Pancreas (tissue), 10 donors: ENCODE results near the gene HCFC1. TPM values are rescaled to one million over a fixed set of nuclear protein-coding genes. Genes with fewer than 3 reads are reported as not detected.

Experiments
- ATAC-seq, 4 donors: fragments of 200-7000 bp; cut with Tn5 transposase; one replicate each; pipeline versions ENCODE4 v1.8.0 to v1.9.1; 2020; ENCODE audit warnings: mild to moderate bottlenecking in 4 of 4, moderate library complexity in 4 of 4
- DNase-seq, 6 donors: peaks; one replicate each; pipeline ENCODE4 v3.0.0-alpha.2; 2020
- FAIRE-seq: peaks from 2 replicates; lab custom pipeline; 2012; peaks lifted over from hg19 to GRCh38; lab: Jason Lieb, UNC
- H3K27ac ChIP-seq, 4 donors: fragments of 200-600 bp; sonication (generic); 1 replicate in 3 of 4; 2 replicates in 1 of 4; pipeline versions ENCODE4 v1.5.0 to v1.8.0; 2020
- H3K27me3 ChIP-seq, 4 donors: fragments of 200-600 bp; one replicate each; pipeline ENCODE4 v1.8.0; 2021
- H3K36me3 ChIP-seq, 3 donors: fragments of 200-600 bp; sonication (generic) in 1 of 3; one replicate each; pipeline versions ENCODE4 v1.5.0 to v1.8.0; 2020 to 2021
- H3K4me1 ChIP-seq, 3 donors: fragments of 200-600 bp; one replicate each; pipeline ENCODE4 v1.8.0; 2021
- H3K4me3 ChIP-seq, 4 donors: fragments of 200-600 bp; sonication (generic) in 2 of 4; one replicate each; pipeline versions ENCODE4 v1.5.0 to v1.8.0; 2020 to 2021
- H3K9me3 ChIP-seq, 4 donors: fragments of 200-600 bp; one replicate each; pipeline ENCODE4 v1.8.0; 2021
- WGBS, 2 donors: extraction: QIAGEN DNeasy Blood & Tissue Kit; methylation state at CpG; one replicate each; pipeline ENCODE4 v1.1.7; 2013; 5-methylcytosine and 5-hydroxymethylcytosine counted together
- intact Hi-C, 3 donors: fragments of 100-400 bp; cut with DNase I; formaldehyde crosslinking; loops; one replicate each; pipeline versions ENCODE4 v1.11.1 to v1.14.2; 2022
- polyA plus RNA-seq, 2 donors: library from polyadenylated mRNA; stranded (reverse); fragments of 200-250 nt; gene quantifications; one replicate each; pipeline ENCODE4 v1.2.3, GENCODE V29; 2013
- total RNA-seq, 6 donors: library from RNA; stranded (reverse); fragmentation: NEBNext Ultra II Directional in 4 of 6; extraction: Animal tissue kit (Norgen Biotek cat#: 25700) in 4 of 6; gene quantifications; one replicate each; pipeline versions ENCODE4 v1.2.1 to v1.2.4, GENCODE V29; 2021 to 2023
- TF ChIP-seq, protein P1 (sequence below), 4 donors: fragments of 200-600 bp; sonication (generic) in 3 of 4; IDR thresholded peaks; one replicate each; pipeline versions ENCODE4 v1.5.0 to v1.8.0; 2021; ENCODE audit warnings: antibody characterized with exemption in 4 of 4
- donor health status: healthy with polysubstance abuse.
- donor health status: DM: no; HTN: no; CAD: no; lungs with moderate emphysema.
- donor health status: DM: no; HTN: no; CAD: no.
- donor health status: control.
- donor health status: control.
- donor health status: Bipolar disorder and iron deficiency.
- donor health status: DM: yes; HTN: yes; CAD: no.
- donor health status: DM: no; HTN: no; CAD: no.
- donor health status: DM: no; HTN: no; CAD: no.
- donor health status: DM: yes; HTN: yes; CAD: no.

HCFC1 gene
- total and polyA plus RNA-seq, 8 donors = 10.4 to 28.4 (median 16.6) TPM

DNA sequence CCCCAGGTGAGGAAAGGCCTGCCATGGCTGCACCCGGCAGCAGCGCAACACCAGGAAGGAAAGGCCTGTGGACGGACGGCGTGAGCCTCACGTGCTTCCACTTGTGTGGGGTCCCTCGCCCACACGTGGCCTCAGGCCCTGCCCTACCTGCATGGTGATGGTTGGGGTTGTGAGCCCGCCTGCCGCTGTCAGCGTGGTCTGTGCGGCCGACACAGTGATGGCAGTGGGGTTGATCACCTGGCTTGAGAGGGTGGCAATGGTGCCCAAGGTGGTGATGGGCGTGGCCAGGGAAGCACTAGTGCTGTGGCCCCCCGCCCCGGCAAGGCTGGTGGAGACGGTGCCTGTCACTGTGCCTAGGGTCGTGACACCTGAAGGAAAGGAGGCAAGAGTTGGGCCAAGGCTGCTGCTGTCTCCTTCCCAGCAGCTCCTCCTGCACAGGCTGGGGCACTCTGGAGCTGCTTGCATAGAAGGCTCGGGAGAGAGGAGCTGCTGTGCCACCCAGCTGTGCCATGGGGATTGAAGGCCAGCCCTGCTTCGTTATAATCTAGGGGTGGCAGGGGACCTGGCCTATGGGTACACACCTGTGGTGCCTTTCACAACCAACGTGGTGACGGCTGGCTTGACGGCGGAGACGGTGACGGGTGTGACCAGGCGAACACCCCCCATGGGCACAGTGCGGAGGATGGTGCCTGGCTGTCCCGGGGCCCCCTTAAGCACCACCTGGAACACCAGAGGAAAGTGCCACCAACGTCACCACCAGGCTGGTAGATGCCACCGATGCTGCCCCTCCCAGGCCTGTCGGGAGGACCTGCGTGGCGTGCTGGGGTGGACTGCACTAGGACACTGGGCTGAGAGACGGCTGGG is 15.3 kb downstream of the HCFC1 start:
- peaks cover 0 to 4% (median 0%) of the 10 kb centered on the region in 4 donors for H3K27me3 ChIP-seq
- no peaks in the 10 kb centered on the region for H3K9me3 ChIP-seq
- H3K4me1 ChIP-seq = no peaks in the 10 kb centered on the region
- TF ChIP-seq, protein P1, sequence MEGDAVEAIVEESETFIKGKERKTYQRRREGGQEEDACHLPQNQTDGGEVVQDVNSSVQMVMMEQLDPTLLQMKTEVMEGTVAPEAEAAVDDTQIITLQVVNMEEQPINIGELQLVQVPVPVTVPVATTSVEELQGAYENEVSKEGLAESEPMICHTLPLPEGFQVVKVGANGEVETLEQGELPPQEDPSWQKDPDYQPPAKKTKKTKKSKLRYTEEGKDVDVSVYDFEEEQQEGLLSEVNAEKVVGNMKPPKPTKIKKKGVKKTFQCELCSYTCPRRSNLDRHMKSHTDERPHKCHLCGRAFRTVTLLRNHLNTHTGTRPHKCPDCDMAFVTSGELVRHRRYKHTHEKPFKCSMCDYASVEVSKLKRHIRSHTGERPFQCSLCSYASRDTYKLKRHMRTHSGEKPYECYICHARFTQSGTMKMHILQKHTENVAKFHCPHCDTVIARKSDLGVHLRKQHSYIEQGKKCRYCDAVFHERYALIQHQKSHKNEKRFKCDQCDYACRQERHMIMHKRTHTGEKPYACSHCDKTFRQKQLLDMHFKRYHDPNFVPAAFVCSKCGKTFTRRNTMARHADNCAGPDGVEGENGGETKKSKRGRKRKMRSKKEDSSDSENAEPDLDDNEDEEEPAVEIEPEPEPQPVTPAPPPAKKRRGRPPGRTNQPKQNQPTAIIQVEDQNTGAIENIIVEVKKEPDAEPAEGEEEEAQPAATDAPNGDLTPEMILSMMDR (IDR thresholded peaks at IDR 0.05) = no peak
- DNase-seq (peak in 2 of 6 donors; percentile 25 to 67), ATAC-seq (no peak), FAIRE-seq (no peak)
- peaks cover 0 to 54% (median 18%) of the 10 kb centered on the region in 3 donors for H3K36me3 ChIP-seq
- H3K4me3 ChIP-seq = no peak overlapping the region
- intact Hi-C loops = loop anchor here in 2 of 3 donors (10.0 kb wide), 2 partner anchors 181 to 191 kb away; partner anchors contain the start of gene PLXNB3 (in 1 of the 2)
- 91 to 93% methylated on average over 35 of the region's 35 CpGs for WGBS, 2 donors
- no peak overlapping the region for H3K27ac ChIP-seq

DNA sequence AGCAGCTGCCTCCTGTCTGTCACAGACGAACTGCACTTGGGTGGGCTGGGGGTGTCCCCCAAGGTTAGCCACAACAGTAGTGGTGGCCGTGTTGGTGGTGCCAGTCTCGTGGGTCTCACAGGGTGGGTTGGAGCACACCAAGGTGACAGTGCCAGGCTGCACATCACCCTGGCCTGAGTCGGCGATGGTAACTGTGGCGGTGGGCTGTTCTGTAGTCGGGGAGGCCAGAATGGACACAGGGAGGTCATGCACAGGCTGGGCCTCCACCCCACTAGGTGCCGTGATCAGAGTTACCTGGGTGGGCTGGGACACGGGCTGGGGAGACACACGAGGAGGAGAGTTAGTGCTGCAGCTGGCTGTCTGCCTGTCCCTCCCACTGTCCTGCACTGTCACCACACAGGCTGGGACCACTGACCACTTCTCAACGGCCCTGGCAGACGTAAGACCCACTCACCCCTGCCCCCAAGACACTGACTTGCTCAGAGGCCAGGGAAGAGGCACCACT is 16.3 kb downstream of the HCFC1 start:
- Histone ChIP-seq H3K36me3 (peaks cover 0 to 57% (median 23%) of the 10 kb centered on the region in 3 donors), H3K27me3 (peaks cover 0 to 4% (median 0%) of the 10 kb centered on the region in 4 donors), H3K4me1 (no peaks in the 10 kb centered on the region), H3K4me3 (no peak overlapping the region), H3K9me3 (no peaks in the 10 kb centered on the region), H3K27ac (no peak overlapping the region)
- DNase-seq = peak in 1 of 6 donors; percentile 62
- TF ChIP-seq, protein P1 (IDR thresholded peaks at IDR 0.05) = no peak
- no peak for FAIRE-seq
- intact Hi-C loops = loop anchor here in 2 of 3 donors (10.0 kb wide), 2 partner anchors 180 to 190 kb away; partner anchors contain the start of gene PLXNB3 (in 1 of the 2)
- WGBS, 2 donors = 82 to 90% methylated on average over 12 of the region's 12 CpGs
- no peak for ATAC-seq

DNA sequence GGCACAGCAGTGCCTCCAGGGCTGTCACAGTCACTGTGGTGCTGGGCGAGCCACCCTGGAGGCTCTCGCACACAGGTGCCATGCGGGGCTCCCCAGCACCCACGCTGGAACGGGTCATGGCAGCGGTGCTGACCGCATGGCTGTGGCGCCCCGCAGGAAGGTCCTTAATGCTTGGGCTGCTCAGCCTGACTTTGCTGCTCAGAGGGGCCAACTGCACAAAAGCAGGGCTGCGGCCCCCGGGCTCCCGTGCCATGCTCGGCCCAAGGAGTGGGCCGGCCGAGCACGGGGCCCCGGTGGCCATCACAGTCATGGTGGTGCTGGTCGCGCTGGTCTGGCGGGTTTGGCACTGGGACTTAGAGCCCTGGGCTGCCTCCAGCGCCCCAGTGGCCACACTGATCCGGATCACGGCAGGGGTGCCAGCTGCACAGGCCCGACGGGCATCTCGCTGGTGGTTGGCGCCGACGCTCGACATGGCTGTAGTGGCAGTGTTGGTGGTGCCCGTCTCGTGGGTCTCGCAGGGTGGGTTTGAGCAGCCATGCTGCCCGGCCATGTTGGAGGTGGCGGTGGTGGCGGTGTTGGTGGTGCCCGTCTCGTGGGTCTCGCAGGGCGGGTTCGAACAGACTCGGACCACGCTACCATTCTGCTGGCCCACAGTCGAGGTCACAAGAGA is 16.9 kb downstream of the HCFC1 start:
- FAIRE-seq = no peak
- intact Hi-C loops = loop anchor here (5.0 to 10.0 kb wide), 3 partner anchors 180 to 190 kb away; partner anchors contain the start of gene PLXNB3 (in 1 of the 3)
- Histone ChIP-seq H3K9me3 (no peaks in the 10 kb centered on the region), H3K4me1 (no peaks in the 10 kb centered on the region), H3K27me3 (peaks cover 0 to 4% (median 0%) of the 10 kb centered on the region in 4 donors), H3K27ac (no peak overlapping the region), H3K4me3 (no peak overlapping the region), H3K36me3 (peaks cover 0 to 53% (median 20%) of the 10 kb centered on the region in 3 donors)
- no peak for ATAC-seq
- peak in 2 of 6 donors; percentile 27 to 72 for DNase-seq
- 93 to 94% methylated on average over 37 to 44 of the region's 44 CpGs for WGBS, 2 donors
- TF ChIP-seq, protein P1 (IDR thresholded peaks at IDR 0.05) = no peak

DNA sequence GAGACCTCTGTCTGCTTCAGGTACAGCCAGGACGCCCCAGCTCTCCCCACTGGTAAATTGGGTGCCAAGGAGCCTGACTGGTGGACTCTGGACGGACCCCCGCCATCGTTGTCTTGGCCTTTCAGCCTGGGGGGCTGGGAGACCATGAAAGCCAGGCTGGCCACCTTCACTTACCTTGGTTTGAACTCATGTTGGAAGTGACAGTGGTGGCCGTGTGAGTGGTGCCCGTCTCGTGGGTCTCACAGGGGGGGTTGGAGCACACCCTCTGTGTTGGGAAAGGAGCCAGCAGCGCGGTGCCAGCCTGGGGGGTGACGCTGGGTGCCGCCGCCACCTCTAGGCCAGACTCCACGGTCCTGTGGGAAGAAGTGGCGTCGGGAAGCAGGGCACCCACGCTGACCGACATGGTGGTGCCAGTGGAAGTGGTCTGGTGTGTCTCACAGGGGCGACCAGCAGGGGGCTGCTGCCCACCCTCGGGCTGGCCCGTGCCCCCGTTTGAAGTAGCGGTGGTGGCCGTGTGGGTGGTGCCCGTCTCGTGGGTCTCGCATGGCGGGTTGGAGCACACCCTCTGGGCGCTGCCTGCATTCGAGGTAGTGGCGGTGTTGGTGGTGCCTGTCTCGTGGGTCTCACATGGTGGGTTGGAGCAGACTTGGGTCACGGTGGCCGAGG is 17.6 kb downstream of the HCFC1 start:
- WGBS, 2 donors = 84 to 87% methylated on average over 31 to 33 of the region's 33 CpGs
- Histone ChIP-seq H3K9me3 (no peaks in the 10 kb centered on the region), H3K4me3 (no peak overlapping the region), H3K27me3 (peaks cover 0 to 4% (median 0%) of the 10 kb centered on the region in 4 donors), H3K4me1 (no peaks in the 10 kb centered on the region), H3K36me3 (peaks cover 0 to 46% (median 20%) of the 10 kb centered on the region in 3 donors), H3K27ac (no peak overlapping the region)
- intact Hi-C loops = loop anchor here (5.0 to 10.0 kb wide), 3 partner anchors 179 to 189 kb away; partner anchors contain the start of gene PLXNB3 (in 1 of the 3)
- ATAC-seq = peak in 2 of 4 donors; percentile 2
- peak in 2 of 6 donors; percentile 40 to 78 for DNase-seq
- TF ChIP-seq, protein P1 (IDR thresholded peaks at IDR 0.05) = no peak
- FAIRE-seq = no peak
